Activated gamma-delta T cell treated with anti-CD3 and anti-CD28 coated beads, Interleukin-2, amount 50 U/mL, for 16 hours (primary cell): ENCODE results near the gene LOC101059915.
A peak's percentile ranks its signal among the peaks of the same experiment; 100 is the strongest.

ENCODE experiments used
- DNase-seq: peaks from one replicate; pipeline ENCODE4 v3.0.0-alpha.2; 2020; ENCODE audit warnings: low read depth

The LOC101059915 gene

GRCh38 chrX:71667328-71668247 is at the start of gene LOC101059915:
Gene LOC101059915, plus strand, starts transcription at chrX:71667546.
- DNase-seq: no peak

- DNase-seq: no peak
These were observed 49.6 kb upstream of the LOC101059915 start for GRCh38 chrX:71617742-71618141.

GRCh38 chrX:71618303-71618721 is 49.0 kb upstream of the LOC101059915 start, which contains the start of gene CXCR3:
Gene CXCR3, minus strand, starts transcription at chrX:71618511. Its CDS starts 62 bp downstream, at chrX:71618449.
- peak; percentile 60 for DNase-seq

- DNase-seq: no peak
These were observed 48.6 kb upstream of the LOC101059915 start for GRCh38 chrX:71618787-71619186.

GRCh38 chrX:71619193-71619592 is 48.2 kb upstream of the LOC101059915 start:
- DNase-seq: peak; percentile 39

- DNase-seq: no peak
These were observed 47.4 kb upstream of the LOC101059915 start for GRCh38 chrX:71619986-71620385.

GRCh38 chrX:71621603-71622002 is 45.7 kb upstream of the LOC101059915 start:
- DNase-seq: no peak

GRCh38 chrX:71622032-71622575 is 45.2 kb upstream of the LOC101059915 start:
- no peak for DNase-seq

- peak; percentile 71 for DNase-seq
These were observed 44.5 kb upstream of the LOC101059915 start for GRCh38 chrX:71622576-71623450.

GRCh38 chrX:71623714-71624113 is 43.6 kb upstream of the LOC101059915 start:
- DNase-seq: peak; percentile 21

- DNase-seq: no peak
These were observed 41.9 kb upstream of the LOC101059915 start for GRCh38 chrX:71625471-71625870.

- no peak for DNase-seq
These were observed 40.8 kb upstream of the LOC101059915 start for GRCh38 chrX:71626576-71626975.

- no peak for DNase-seq
These were observed 39.5 kb upstream of the LOC101059915 start for GRCh38 chrX:71627588-71628404.

GRCh38 chrX:71629467-71629866 is 37.9 kb upstream of the LOC101059915 start:
- DNase-seq: no peak

GRCh38 chrX:71632923-71633657 is 34.3 kb upstream of the LOC101059915 start:
- no peak for DNase-seq

- no peak for DNase-seq
These were observed 33.0 kb upstream of the LOC101059915 start for GRCh38 chrX:71634366-71634765.

GRCh38 chrX:71636438-71637252 is 30.7 kb upstream of the LOC101059915 start:
- no peak for DNase-seq

GRCh38 chrX:71637253-71637618 is 30.1 kb upstream of the LOC101059915 start:
- no peak for DNase-seq

GRCh38 chrX:71637848-71638247 is 29.5 kb upstream of the LOC101059915 start:
- no peak for DNase-seq

- no peak for DNase-seq
These were observed 28.9 kb upstream of the LOC101059915 start for GRCh38 chrX:71638409-71638808.
